Ureter (tissue), 1 donor: Measurements from ENCODE around the gene C1orf94. TPM values are rescaled to one million over a fixed set of nuclear protein-coding genes. Genes with fewer than 3 reads are reported as not detected.
A peak's percentile ranks its signal among the peaks of the same experiment; 100 is the strongest.

Experiments
- DNase-seq: peaks from one replicate; pipeline ENCODE4 v3.0.0-alpha.2; 2020; ENCODE audit warnings: low spot score
- total RNA-seq: library from RNA; stranded (reverse); gene quantifications from one replicate; pipeline ENCODE4 v1.2.4, GENCODE V29; 2023
- donor health status: DM: yes; HTN: yes; CAD: no.

Gene C1orf94
- not detected for total RNA-seq

- DNase-seq: no peak
Observed at GRCh38 chr1:34176830-34177603, at the start of gene C1orf94. C1orf94 (plus strand) TSS chr1:34176907; CDS start chr1:34177790, 883 bp downstream.

- no peak for DNase-seq
Observed at GRCh38 chr1:34127006-34128000, 49.4 kb upstream of the C1orf94 start.

- no peak for DNase-seq
Observed at GRCh38 chr1:34128186-34128889, 48.4 kb upstream of the C1orf94 start.

- DNase-seq: no peak
Observed at GRCh38 chr1:34129630-34130029, 47.1 kb upstream of the C1orf94 start.

GRCh38 chr1:34130306-34130705 lies 46.4 kb upstream of the C1orf94 start:
- no peak for DNase-seq

GRCh38 chr1:34131396-34132160 lies 45.1 kb upstream of the C1orf94 start:
- DNase-seq: no peak

GRCh38 chr1:34132161-34132420 lies 44.6 kb upstream of the C1orf94 start:
- DNase-seq: no peak

GRCh38 chr1:34137411-34137810 lies 39.3 kb upstream of the C1orf94 start:
- DNase-seq: no peak

GRCh38 chr1:34140011-34140676 lies 36.6 kb upstream of the C1orf94 start:
- no peak for DNase-seq

- no peak for DNase-seq
Observed at GRCh38 chr1:34143975-34144374, 32.7 kb upstream of the C1orf94 start.

GRCh38 chr1:34144766-34145165 lies 31.9 kb upstream of the C1orf94 start:
- no peak for DNase-seq

- DNase-seq: no peak
Observed at GRCh38 chr1:34147301-34147700, 29.4 kb upstream of the C1orf94 start.

- no peak for DNase-seq
Observed at GRCh38 chr1:34149501-34149900, 27.2 kb upstream of the C1orf94 start.

GRCh38 chr1:34153246-34153645 lies 23.5 kb upstream of the C1orf94 start:
- no peak for DNase-seq

GRCh38 chr1:34155860-34156259 lies 20.8 kb upstream of the C1orf94 start:
- DNase-seq: no peak

- no peak for DNase-seq
Observed at GRCh38 chr1:34156739-34157138, 20.0 kb upstream of the C1orf94 start.

GRCh38 chr1:34162852-34163766 lies 13.6 kb upstream of the C1orf94 start:
- DNase-seq: peak; percentile 76

- DNase-seq: no peak
Observed at GRCh38 chr1:34163792-34164731, 12.6 kb upstream of the C1orf94 start.
